ENCODE results near the gene TAGLN. TPM values are rescaled to one million over a fixed set of nuclear protein-coding genes. Genes with fewer than 3 reads are reported as not detected.
A peak's percentile ranks its signal among the peaks of the same experiment; 100 is the strongest.

The TAGLN gene
- total and polyA plus RNA-seq, 9 of the 15 experiments (the other 6 are each of a cell fraction or from before 2014, with no cell fraction given), result 0.21 to 4.9 (median 1.1) TPM

GRCh38 chr11:117232092-117232878 lies 33.1 kb downstream of the TAGLN start, which contains the start of gene RNF214 (continued):
- TF ChIP-seq, protein P1, sequence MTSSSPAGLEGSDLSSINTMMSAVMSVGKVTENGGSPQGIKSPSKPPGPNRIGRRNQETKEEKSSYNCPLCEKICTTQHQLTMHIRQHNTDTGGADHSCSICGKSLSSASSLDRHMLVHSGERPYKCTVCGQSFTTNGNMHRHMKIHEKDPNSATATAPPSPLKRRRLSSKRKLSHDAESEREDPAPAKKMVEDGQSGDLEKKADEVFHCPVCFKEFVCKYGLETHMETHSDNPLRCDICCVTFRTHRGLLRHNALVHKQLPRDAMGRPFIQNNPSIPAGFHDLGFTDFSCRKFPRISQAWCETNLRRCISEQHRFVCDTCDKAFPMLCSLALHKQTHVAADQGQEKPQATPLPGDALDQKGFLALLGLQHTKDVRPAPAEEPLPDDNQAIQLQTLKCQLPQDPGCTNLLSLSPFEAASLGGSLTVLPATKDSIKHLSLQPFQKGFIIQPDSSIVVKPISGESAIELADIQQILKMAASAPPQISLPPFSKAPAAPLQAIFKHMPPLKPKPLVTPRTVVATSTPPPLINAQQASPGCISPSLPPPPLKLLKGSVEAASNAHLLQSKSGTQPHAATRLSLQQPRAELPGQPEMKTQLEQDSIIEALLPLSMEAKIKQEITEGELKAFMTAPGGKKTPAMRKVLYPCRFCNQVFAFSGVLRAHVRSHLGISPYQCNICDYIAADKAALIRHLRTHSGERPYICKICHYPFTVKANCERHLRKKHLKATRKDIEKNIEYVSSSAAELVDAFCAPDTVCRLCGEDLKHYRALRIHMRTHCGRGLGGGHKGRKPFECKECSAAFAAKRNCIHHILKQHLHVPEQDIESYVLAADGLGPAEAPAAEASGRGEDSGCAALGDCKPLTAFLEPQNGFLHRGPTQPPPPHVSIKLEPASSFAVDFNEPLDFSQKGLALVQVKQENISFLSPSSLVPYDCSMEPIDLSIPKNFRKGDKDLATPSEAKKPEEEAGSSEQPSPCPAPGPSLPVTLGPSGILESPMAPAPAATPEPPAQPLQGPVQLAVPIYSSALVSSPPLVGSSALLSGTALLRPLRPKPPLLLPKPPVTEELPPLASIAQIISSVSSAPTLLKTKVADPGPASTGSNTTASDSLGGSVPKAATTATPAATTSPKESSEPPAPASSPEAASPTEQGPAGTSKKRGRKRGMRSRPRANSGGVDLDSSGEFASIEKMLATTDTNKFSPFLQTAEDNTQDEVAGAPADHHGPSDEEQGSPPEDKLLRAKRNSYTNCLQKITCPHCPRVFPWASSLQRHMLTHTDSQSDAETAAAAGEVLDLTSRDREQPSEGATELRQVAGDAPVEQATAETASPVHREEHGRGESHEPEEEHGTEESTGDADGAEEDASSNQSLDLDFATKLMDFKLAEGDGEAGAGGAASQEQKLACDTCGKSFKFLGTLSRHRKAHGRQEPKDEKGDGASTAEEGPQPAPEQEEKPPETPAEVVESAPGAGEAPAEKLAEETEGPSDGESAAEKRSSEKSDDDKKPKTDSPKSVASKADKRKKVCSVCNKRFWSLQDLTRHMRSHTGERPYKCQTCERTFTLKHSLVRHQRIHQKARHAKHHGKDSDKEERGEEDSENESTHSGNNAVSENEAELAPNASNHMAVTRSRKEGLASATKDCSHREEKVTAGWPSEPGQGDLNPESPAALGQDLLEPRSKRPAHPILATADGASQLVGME (CRISPR knock-in tag; IDR thresholded peaks at IDR 0.05), result peak; percentile 92; the same call in 1 of the 2 replicates
- TF ChIP-seq ZNF197 (CRISPR knock-in tag; IDR thresholded peaks at IDR 0.05; ENCODE audit: low read depth), result no peak
- no peak for TF ChIP-seq GTF3C2 (IDR thresholded peaks at IDR 0.05; ENCODE audit: borderline replicate concordance, extremely low read depth, insufficient read length)
- TF ChIP-seq POLR2H (tag; IDR thresholded peaks at IDR 0.05; ENCODE audit: low read depth), result no peak
- TF ChIP-seq ZBTB9 (CRISPR knock-in tag; IDR thresholded peaks at IDR 0.05), result no peak
- no peak for TF ChIP-seq PHTF2 (CRISPR knock-in tag; IDR thresholded peaks at IDR 0.05)
- TF ChIP-seq MTA2 (IDR thresholded peaks at IDR 0.05; ENCODE audit: low read depth), result no peak
- TF ChIP-seq SP2 (IDR thresholded peaks at IDR 0.05; ENCODE audit: extremely low read depth, low read depth, low read length, poor library complexity, severe bottlenecking), result peak; percentile 42
- TF ChIP-seq HDAC2 (IDR thresholded peaks at IDR 0.05), result peak; percentile 26; the same call in 1 of the 2 replicates
- TF ChIP-seq EP300 (IDR thresholded peaks at IDR 0.05; ENCODE audit: low read length), result peak; percentile 29; the same call in 1 of the 2 replicates
- no peak for TF ChIP-seq ZNF511 (CRISPR knock-in tag; IDR thresholded peaks at IDR 0.05)
- no peak for TF ChIP-seq NR4A1 (CRISPR knock-in tag; IDR thresholded peaks at IDR 0.05)
- 0 out of 2 replicates have a peak, but pooled peaks have one; percentile 48 for TF ChIP-seq NR4A1 (tag; IDR thresholded peaks at IDR 0.05)
- peak; percentile 48; the same call in 1 of the 2 replicates for TF ChIP-seq TCF7L2 (IDR thresholded peaks at IDR 0.05; ENCODE audit: low read depth, low read length)
- TF ChIP-seq HMG20B (CRISPR knock-in tag; IDR thresholded peaks at IDR 0.05), result no peak
- no peak for TF ChIP-seq NCOA2 (IDR thresholded peaks at IDR 0.05; ENCODE audit: partially characterized antibody in 2 of 2)

Measured in K562 (cell line).